Mononuclear cell (primary cell): ENCODE results near the gene VAPA. TPM values are rescaled to one million over a fixed set of nuclear protein-coding genes. Genes with fewer than 3 reads are reported as not detected.

Experiments
- H3K27me3 ChIP-seq: 2 replicates; pipeline ENCODE4 v1.6.0; 2011; ENCODE audit warnings: low read length, control low read depth; ENCODE audit not compliant: insufficient read depth
- H3K4me1 ChIP-seq: 2 replicates; pipeline ENCODE4 v1.5.1; 2011; ENCODE audit warnings: mild to moderate bottlenecking, low read length, control low read depth; ENCODE audit not compliant: insufficient read depth
- H3K4me3 ChIP-seq: 2 replicates; pipeline ENCODE4 v1.5.1; 2011; ENCODE audit warnings: mild to moderate bottlenecking, low read length, moderate library complexity
- H3K9me3 ChIP-seq: 2 replicates; pipeline ENCODE4 v1.5.1; 2011; ENCODE audit warnings: low read depth, mild to moderate bottlenecking, control low read depth, low read length
- total RNA-seq: library from RNA; depleted of rRNA; stranded (reverse); fragments of >200 nt; gene quantifications from one replicate; pipeline ENCODE4 v1.2.3, GENCODE V29; 2012

The VAPA gene
- total RNA-seq, 1 donor, result 370 TPM

DNA sequence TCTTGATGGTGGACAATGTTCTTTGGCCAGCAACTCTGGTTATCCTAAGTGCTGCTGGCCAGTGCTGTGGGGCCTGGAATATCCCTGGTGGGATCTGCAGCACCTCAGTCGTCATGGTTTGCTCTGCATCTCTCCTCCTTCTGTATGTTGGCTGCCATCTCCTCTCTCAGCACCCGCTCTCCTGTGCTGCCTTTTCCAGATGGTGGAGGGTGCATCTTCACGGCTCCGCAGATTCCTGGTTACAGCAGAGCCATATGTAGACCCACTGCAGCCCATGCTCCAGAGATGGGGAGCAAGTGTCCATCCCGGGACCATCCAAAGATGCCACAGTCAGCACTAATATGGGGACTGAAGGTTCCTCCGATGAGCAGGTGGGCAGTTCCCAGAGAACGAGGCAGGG is 90.0 kb downstream of the VAPA start:
- peaks cover 51% of the 10 kb centered on the region for H3K4me1 ChIP-seq
- no peak overlapping the region for H3K4me3 ChIP-seq
- H3K9me3 ChIP-seq, result peaks cover 13% of the 10 kb centered on the region
- H3K27me3 ChIP-seq, result no peaks in the 10 kb centered on the region

GRCh38 chr18:10006311-10006893 is 92.6 kb downstream of the VAPA start:
- H3K27me3 ChIP-seq, result no peaks in the 10 kb centered on the region
- H3K4me1 ChIP-seq, result peaks cover 50% of the 10 kb centered on the region
- H3K9me3 ChIP-seq, result no peaks in the 10 kb centered on the region
- H3K4me3 ChIP-seq, result no peak overlapping the region

DNA sequence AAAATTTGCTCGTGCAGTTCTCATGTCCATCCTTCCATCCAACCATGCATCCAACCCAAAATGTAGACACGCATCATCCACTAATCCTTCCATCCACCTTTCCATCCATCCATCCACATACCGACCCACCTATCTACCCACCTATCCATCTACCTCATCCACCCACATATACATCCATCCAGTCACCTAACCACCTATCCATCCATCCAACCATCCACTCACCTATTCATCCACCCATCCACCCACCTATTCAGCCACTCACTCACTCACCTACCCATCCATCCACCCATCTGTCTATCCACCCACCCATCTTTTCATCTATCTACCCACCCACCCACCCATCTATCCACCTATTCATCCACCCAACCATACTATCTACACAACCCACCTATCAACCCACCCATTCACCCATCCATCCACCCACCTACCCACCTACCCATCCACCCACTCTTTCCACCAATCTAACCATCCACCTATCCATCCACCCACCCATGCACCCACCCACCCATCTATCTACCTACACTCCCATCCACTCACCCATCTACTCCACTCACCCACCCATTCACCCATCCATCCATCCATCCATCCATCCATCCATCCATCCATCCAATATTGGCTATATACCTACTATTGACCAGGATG is 94.3 kb downstream of the VAPA start:
- Histone ChIP-seq H3K9me3 (no peaks in the 10 kb centered on the region), H3K4me3 (no peak overlapping the region), H3K4me1 (peaks cover 32% of the 10 kb centered on the region), H3K27me3 (no peaks in the 10 kb centered on the region)

Other genes with a start within 250 kb of the VAPA start
- 47.8 TPM for gene RAB31, start 205.7 kb upstream of the VAPA start, total RNA-seq
- gene TXNDC2, start 28.0 kb upstream of the VAPA start, total RNA-seq, result 0.10 TPM